Midbrain (tissue), 1 donor: ENCODE measurements around the gene ZNF335.
"Not testable (repeated sequence)": the region's sequence is repeated elsewhere in the genome, so short reads cannot be mapped to it uniquely, and the experiment has no call there.

Experiments used
- DNase-seq: peaks from one replicate; lab custom pipeline; 2025; lab: John Stamatoyannopoulos, UW

The ZNF335 gene

DNA sequence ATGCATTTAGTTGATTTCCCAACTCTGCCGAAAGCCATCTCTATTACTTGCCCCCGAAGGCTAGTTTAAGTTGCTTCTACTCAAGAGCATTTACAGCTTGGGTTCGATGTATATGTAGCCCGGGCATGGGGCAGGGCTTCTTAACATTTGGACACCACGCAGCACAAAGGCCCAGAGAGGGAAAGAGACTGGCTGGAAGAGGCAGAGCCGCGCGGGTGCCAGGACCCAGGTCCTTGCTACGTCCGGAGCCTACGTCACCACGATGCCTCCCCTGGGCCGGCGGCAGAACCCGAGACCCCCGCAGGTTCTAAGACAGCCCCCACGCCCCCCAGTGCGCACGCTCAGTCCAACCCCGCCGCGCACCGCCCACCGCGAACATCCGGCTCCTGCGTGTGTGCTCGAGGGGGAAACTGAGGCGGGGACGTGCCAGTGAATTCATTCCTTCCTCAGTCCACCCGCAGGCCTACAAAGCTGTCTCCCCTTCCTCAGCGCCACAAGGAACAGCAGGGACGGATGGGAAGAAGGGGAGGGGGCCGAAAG is 37.9 kb downstream of the ZNF335 start:
- DNase-seq, result no peak

DNA sequence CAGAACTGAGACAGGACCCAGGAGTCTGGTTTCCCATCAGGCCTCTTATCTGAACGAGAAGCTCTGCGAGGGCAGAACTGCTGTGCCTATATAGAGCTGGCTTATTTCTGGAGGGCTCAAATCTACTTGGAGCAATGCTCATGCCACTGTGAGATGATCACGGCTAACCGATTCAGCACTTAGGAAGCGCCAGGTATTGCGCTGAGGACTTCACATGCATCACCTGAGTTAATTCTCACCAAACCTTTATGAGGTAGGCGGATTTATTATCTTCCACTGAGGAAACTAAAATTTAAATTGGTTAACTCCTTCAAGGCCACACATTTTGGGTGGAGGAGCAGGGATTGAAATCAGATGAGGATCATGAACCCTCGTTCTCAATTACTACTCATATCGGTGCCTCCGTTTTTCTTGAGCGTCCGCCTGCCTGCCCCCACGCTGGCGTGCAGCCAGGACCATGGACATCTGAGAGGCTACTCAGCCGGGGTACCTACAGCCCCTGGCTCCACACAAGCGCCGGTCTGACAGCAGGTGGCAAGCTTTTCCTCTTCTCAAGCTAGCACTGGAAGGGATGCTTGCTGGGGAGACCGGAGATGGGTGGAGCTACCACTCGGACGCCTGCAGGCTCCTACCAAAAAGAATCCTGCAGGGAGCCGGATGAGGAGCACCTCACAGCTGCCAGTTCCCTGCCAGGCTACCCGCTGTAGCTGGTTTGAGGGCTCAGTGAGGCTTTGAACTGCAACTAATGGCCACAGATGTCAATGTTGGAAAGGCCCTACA is 38.5 kb downstream of the ZNF335 start:
- peak; percentile 67 for DNase-seq

DNA sequence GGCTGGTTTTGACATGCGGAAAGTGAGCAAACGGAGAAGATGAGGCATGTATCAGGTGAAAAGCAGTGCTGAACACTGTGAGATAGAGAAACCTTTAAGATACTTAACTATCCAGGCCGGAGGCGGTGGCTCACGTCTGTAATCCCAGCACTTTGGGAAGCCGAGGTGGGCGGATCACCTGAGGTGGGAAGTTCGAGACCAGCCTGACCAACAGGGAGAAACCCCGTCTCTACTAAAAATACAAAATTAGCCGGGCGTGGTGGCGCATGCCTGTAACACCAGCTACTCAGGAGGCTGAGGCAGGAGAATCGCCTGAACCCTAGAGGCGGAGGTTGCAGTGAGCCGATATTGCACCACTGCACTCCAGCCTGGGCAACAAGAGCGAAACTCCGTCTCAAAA is 40.3 kb downstream of the ZNF335 start:
- DNase-seq, result not testable (repeated sequence)

DNA sequence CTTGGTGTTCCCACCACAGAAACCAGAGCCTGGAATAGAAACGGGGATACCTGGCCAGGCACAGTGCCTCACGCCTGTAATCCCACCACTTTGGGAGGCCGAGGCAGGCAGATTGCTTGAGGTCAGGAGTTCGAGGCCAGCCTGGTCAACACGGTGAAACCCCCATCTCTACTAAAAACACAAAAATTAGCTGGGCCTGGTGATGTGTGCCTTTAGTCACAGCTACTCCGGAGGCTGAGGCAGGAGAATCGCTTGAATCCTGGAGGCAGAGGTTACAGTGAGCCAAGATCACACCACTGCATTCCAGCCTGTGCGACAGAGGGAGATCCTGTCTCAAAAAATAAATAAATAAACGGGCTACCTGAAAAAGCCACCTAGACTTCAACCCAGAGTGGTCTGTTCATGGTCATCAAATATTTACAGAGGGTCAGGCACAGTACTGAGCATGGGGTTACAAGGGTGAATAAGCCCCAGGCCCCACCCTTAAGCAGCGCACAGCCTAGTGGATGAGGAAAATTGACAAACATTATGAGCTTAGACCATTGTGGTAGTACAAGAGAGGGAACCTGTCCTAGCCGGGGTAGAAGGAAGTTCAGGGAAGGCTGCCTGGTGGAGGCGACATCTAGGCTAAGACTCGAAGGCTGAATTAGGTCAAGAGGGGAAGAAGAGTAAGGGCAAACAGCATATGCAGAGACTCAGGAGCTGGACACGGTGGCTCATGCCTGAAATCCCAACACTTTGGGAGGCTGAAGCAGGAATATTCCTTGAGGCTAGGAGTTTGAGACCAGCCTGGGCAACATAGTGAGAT is 44.7 kb downstream of the ZNF335 start:
- no peak for DNase-seq

DNA sequence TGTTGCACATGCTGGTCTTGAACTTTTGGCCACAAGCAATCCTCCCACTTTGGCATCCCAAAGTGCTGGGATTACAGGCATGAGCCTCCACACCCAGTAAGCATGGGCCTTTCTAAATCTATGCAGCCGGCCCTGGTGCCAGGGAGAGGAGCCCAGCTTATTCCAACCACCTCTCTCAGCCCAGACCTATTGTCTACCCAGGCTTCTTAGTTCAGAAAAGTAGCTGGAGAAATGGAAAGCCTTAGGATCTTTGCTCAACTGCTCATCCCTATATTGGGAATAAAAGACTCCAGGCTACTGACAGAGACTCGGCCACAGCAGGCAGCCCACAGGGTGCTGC is 45.3 kb downstream of the ZNF335 start:
- no peak for DNase-seq

DNA sequence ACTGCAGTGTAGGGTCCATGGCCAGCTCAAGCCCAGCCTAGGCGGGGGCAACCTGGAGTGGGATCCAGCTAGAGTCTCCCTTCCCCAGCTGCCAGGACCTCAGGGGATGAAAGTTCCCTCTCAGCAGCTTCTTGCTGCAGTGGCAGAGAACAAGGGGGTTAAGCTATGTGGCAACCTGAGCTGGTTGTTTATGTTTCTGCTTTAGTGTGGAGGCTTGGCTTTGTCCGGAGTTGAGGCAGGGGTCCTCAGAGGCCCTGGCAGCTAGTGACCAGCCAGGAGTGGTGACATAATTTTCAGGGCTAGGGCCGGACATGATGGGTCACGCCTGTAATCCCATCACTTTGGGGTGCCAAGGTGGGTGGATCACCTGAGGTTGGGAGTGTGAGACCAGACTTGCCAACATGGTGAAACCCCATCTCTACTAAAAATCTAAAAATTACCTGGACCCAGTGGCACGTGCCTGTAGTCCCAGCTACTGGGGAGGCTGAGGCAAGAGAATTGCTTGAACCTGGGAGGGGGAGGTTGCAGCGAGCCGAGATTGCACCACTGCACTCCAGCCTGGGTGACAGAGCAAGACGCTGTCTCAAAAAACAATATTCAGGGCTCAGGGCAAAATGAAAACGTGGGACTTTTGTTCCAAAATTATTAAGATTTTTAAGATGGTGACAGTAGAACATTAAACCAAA is 46.0 kb downstream of the ZNF335 start:
- DNase-seq, result no peak

DNA sequence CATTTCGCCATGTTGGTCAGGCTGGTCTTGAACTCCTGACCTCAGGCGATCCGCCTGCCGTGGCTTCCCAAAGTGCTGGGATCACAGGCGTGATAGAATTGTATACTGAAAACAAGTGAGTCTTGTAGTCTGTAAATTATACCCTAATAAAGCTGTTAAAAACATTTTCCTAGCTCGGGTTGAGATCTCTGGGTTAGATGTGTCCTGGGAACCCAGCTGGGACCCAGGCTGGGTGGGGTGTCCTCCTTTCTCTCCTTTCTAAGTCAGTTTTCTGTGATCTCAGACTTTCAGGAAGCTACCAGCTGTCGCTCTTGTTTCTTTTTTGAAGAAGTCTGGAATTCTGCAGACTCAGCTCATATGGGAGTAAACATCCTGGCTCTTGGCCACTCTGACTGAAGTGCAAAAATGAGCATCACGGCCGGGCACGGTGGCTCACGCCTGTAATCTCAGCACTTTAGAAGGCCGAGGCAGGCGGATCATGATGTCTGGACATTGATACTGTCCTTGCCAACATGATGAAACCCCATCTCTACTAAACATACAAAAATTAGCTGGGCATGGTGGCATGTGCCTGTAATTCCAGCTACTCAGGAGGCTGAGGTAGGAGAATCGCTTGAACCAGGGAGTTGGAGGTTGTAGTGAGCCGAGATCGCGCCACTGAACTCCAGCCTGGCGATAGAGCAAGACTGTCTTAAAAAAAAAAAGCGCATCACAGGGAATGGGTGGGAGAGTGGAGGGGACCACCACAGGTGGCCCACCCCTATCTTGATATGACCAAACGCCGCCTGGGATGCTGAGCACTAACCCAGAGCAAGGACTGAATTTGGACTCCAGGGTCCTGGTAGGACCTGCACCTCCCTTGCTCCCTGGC is 47.4 kb downstream of the ZNF335 start:
- peak; percentile 8 for DNase-seq

DNA sequence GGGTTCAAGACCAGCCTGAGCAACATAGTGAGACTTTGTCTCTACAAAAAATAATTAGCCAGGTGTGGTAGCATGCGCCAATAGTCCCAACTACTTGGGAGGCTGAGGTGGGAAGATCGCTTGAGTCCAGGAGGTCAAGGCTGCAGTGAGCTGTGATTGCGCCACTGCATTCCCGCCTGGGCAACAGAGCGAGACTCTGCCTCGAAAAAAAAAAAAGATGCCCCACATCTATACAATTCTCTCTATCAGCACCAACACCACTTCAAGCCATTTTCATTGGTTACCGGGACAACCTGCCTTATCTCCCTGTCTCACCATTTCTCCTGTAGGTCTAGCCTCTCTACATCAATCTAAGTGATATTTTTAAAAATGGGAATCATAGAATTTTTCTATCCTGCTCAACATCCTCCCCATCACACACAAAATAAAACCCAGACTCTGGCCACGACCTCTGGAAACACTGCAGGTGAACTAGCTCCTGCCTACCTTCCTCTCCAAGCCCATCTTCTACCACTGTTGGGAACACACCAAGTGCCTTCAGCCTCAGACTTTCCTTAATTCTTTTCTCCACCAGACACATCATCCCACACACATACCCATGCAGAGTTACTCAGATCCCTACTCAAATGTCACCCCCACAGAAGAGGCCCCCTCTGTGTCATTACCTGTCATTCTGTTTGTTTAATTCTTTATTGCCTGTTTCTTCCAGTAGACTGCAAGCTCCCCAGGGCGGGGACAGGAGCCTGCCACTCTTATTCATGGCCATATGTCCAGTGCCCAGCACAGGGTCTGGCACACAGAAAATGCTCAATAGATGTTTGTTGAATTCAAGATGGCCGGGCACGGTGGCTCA is 50.4 kb downstream of the ZNF335 start:
- no peak for DNase-seq

DNA sequence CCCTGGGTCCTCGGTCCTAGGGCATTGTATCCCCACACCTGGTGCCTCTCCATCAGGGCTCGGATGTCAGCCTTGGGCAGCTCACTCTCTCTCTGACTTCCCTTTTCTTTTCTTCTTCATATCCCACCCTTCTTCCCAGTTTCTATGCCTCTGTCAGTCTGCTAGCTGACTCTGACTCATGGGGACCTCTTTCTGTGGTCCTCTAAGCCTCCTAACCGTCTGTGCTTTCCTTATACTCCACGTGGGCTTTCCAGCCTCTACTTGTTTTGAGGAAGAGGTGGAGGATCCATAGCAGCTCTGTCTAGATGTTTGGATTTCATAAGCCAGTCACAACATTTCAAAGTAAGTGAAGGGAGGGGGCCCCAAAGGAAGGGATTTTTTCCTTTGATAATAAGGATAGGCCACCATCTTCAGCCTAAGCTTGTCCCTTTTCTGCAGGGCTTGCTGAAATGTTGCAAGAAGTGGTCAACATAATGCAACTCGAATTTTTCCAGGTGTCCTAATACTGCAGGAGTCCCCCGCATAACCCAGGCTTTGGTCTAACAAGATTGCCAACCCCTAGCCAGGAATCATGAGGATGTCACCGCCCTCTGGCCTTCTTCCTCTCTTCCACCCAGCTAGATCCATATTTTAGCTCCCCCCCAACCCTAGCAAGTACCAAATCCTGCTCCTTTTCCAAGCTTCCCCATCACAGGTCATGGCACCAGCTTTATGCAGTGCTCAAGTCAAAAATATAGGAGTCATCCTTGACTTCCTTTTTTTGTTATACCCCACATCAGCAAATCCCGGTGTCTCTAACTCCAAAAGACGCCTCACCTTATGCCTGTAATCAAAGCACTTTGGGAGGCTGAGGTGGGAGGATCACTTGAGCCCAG is 51.3 kb downstream of the ZNF335 start:
- DNase-seq, result no peak

DNA sequence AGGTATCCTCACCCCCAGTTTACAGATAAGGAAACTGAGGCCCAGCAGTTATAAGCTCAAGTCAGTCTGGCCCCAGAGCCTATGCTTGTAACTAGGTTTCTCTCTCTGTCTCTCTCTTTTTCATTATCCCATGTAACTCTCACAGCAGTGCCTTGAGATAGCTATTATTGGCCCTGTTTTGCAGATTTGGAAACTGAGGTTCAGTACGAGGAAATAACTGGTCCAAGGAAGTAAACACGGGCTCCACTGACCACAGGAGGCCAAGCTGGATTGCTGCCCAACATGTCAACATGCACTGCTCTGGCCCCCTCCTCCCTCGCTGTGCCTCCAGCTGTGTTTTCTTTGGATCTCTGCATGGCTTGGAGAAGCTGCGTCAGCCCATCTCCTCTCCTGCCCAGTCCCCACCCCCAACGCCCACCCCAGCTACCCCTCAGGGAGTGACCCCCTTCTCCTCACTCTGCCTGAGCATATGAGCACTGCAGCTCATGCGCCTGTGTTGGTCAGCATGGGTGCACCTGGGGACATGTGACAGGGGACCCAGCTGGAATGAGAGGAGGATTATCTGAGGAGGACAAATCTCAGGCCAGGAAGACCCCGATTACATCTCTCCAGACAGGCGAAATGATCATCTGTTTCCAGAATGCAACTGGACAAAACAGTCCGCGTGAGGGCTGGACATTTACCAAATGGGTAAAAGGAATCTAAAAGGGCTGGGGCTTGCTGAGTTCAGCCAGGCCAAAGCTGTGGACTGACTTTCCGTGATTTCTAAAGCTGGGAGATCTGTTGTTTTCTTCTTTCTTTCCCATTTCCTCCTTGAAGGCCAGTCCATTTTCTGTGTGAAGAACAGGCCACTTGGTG is 52.2 kb downstream of the ZNF335 start:
- no peak for DNase-seq

DNA sequence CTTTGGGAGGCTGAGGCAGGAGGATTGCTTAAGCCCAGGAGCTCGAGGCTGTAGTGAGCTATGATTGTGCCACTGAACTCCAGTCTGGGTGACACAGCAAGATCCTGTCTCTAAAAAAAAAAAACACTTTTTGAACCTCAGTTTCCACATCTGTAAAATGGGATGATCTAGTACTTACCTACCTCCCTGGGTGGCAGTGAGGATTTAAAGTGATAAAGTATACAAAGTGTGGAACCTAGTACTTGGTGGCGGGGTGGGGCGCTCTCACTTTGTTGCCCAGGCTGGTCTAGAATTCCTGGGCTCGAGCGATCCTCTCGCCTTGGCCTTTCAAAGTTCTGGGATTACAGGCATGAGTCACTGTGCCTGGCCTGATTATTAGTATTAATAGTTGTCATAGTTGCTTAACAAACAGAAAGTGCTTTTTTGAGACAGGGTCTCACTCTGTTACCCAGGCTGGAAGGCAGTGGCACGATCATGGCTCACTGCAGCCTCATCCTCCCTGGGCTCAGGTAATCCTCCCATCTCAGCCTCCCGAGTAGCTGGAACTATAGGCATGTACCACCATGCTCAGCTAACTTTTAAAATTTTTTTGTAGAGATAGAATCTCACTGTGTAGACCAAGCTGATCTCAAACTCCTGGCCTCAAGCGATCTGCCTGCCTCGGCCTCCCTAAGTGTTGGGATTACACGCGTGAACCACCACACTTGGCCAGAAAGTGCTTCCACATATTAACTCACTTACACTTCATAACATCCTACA is 53.0 kb downstream of the ZNF335 start:
- no peak for DNase-seq

DNA sequence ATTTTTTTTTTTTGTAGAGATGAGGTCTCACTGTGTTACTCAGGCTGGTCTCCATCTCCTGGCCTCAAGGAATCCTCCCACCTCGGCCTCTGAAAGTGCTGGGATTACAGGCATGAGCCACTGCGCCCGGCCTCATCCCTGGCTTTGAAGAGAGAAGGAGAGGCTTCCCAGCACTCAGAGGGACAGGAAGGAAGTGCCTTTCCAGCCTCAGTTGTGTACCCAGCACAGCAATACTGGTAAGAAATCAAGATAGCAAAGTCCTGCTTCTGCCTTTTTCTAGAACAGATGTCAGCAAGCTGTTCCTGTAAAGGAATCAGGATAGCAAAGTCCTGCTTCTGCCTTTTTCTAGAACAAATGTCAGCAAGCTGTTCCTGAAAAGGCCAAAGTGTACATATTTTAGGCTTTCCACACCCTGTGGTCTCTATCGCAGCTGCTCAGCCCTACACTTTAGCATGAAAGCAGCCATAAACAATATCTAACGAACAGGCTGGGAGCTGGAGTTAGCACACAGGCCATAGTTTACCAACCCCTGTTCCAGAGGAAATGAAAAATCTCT is 53.7 kb downstream of the ZNF335 start:
- DNase-seq, result no peak

DNA sequence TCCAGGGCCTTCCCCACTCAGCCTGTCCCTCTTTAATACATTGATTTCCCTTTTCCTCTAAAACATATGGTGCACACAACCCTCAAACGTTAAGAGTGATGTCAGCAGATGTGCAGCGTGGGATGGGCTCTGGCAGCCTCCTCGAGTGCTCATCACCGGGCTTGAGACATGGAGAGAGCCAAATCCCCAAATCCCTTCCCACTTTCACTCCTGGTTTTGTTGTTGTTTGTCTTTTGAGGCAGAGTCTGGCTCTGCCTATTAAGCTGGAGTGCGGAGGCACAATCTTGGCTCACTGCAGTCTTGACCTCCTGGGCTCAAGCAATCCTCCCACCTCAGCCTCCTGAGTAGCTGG is 54.2 kb downstream of the ZNF335 start:
- no peak for DNase-seq

DNA sequence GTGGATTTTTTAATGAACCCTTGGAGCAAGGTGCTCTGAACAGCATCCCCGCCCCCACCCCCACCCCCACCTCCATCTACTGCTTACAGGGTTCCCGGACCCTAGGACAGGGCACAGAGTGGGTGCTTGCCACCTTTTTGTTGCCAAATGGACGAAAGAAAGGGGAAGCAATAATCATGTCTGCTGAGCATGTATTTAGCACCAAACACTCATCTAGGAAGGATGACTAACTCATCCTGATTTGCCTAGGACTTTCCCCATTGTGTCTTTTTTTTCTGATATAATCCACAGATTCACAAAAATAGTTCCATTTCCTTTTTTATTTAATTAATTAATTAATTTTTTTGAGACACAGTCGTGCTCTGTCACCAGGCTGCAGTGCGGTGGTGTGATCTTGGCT is 58.9 kb downstream of the ZNF335 start:
- DNase-seq, result no peak

DNA sequence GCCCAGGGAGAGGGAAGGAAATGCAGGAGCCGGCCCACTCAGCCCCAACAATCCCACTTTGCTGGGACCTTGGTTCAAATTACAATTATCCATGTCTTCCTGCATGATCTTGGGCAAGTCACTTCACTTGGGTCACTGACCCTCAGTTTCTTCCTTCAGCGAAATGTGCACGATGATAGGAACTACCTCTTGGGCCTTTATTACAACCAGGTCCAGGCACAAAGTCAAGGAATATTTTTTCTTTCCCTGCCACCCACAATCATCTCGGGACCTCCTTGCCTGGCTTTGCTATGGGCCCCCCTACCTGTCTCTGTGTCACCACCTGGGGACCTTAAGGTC is 59.7 kb downstream of the ZNF335 start:
- DNase-seq, result no peak

DNA sequence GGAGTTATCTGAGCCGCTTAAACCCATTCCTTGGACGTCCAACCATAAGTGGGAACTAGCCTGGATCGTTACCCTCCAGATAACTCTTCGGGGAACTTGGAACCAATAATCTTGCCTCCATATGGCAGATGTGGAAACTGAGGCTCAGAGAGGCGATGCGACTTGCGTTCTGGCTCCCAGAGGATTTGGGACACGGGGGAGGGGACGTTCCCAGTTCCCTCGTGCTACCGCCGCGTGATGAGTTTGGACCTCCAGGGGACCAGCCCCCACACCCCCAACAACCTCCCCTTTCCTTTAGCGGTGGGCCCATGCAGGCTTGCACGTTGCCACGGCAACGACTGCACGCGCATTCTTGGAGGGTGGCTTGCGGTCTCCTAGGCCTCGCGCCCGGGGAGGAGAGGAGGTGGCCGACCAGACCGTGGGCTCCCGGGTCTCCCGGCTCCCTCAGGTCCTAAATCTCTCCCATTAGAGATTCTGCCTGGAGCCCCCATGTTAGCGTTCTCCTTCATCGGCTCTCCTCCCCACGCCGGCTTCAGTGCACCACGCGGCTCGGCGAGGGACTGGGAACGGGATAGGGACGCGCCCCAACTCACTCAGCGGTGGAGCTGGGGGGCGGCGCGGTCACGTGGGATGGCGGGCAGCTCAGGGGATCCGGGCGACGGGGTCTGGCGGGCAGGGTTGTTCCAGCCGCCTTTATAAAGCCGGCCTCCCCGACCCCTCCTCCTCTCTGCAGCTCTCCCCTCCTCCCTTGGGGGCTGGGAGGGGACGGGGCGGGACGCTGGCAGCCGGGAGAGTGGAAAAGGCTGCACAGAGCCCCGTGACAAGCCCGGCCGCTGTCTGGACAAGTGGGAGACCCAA is 60.3 kb downstream of the ZNF335 start, which contains the start of gene PLTP:
Gene PLTP, minus strand, starts transcription at position 670 of the 858 bp plus-strand sequence. CDS start 703 bp downstream, outside the sequence.
- DNase-seq, result peak; percentile 61
